Keratinocyte (primary cell): ENCODE results near the gene ALOXE3.

Experiments
- EZH2 ChIP-seq: IDR thresholded peaks from one replicate; pipeline ENCODE4 v1.6.1; 2012; ENCODE audit warnings: inconsistent platforms, mild to moderate bottlenecking, low read length, moderate library complexity
- TF ChIP-seq, protein P1 (sequence below), 3 experiments: IDR thresholded peaks in 1 of 3; conservative IDR thresholded peaks in 1 of 3; optimal IDR thresholded peaks in 1 of 3; 2 replicates in 2 of 3; 3 replicates in 1 of 3; pipeline versions ENCODE3 to v1.5.1; 2011; ENCODE audit warnings: low read length in 3 of 3, mild to moderate bottlenecking in 3 of 3, moderate library complexity in 2 of 3, control low read depth in 1 of 3, inconsistent platforms in 1 of 3; ENCODE audit not compliant: insufficient read depth in 2 of 3; ENCODE audit errors: extremely low read depth in 1 of 3

- TF ChIP-seq, protein P1, sequence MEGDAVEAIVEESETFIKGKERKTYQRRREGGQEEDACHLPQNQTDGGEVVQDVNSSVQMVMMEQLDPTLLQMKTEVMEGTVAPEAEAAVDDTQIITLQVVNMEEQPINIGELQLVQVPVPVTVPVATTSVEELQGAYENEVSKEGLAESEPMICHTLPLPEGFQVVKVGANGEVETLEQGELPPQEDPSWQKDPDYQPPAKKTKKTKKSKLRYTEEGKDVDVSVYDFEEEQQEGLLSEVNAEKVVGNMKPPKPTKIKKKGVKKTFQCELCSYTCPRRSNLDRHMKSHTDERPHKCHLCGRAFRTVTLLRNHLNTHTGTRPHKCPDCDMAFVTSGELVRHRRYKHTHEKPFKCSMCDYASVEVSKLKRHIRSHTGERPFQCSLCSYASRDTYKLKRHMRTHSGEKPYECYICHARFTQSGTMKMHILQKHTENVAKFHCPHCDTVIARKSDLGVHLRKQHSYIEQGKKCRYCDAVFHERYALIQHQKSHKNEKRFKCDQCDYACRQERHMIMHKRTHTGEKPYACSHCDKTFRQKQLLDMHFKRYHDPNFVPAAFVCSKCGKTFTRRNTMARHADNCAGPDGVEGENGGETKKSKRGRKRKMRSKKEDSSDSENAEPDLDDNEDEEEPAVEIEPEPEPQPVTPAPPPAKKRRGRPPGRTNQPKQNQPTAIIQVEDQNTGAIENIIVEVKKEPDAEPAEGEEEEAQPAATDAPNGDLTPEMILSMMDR (optimal IDR thresholded peaks at IDR 0.05 in 1 of 3, IDR thresholded peaks at IDR 0.05 in 1 of 3, conservative IDR thresholded peaks at IDR 0.05 in 1 of 3; ENCODE audit: extremely low read depth in 1 of 3, insufficient read depth in 2 of 3, low read length in 3 of 3) = no peak
- no peak for TF ChIP-seq EZH2
Observed at GRCh38 chr17:8153957-8154607, 35.8 kb upstream of the ALOXE3 start.
